Measurements from ENCODE around the gene GTF3C5.
"Not testable (repeated sequence)": the region's sequence is repeated elsewhere in the genome, so short reads cannot be mapped to it uniquely, and the experiment has no call there.

Gene GTF3C5

GRCh38 chr9:133055788-133056420 lies 25.1 kb downstream of the GTF3C5 start:
- no peak for DNase-seq (ENCODE audit: low read depth)

GRCh38 chr9:133056533-133056932 lies 25.7 kb downstream of the GTF3C5 start:
- no peak for DNase-seq (ENCODE audit: low read depth)

GRCh38 chr9:133057006-133057405 lies 26.2 kb downstream of the GTF3C5 start:
- DNase-seq (ENCODE audit: low read depth) = no peak

GRCh38 chr9:133057553-133057952 lies 26.8 kb downstream of the GTF3C5 start:
- DNase-seq (ENCODE audit: low read depth) = no peak

GRCh38 chr9:133058071-133058470 lies 27.3 kb downstream of the GTF3C5 start:
- no peak for DNase-seq (ENCODE audit: low read depth)

GRCh38 chr9:133058550-133059320 lies 27.9 kb downstream of the GTF3C5 start:
- no peak for DNase-seq (ENCODE audit: low read depth)

GRCh38 chr9:133059623-133060022 lies 28.8 kb downstream of the GTF3C5 start:
- DNase-seq (ENCODE audit: low read depth) = no peak

- DNase-seq (ENCODE audit: low read depth) = no peak
These were observed 29.6 kb downstream of the GTF3C5 start for GRCh38 chr9:133060417-133060841.

- not testable (repeated sequence) for DNase-seq (ENCODE audit: low read depth)
These were observed 30.4 kb downstream of the GTF3C5 start for GRCh38 chr9:133061019-133061763.

- not testable (repeated sequence) for DNase-seq (ENCODE audit: low read depth)
These were observed 31.0 kb downstream of the GTF3C5 start, which contains the start of gene CEL for GRCh38 chr9:133061764-133062145. Gene CEL (plus strand): TSS chr9:133061981. CDS start chr9:133062003, 22 bp downstream.

- not testable (repeated sequence) for DNase-seq (ENCODE audit: low read depth)
These were observed 31.8 kb downstream of the GTF3C5 start for GRCh38 chr9:133062569-133062968.

- DNase-seq (ENCODE audit: low read depth) = no peak
These were observed 32.3 kb downstream of the GTF3C5 start for GRCh38 chr9:133063159-133063499.

GRCh38 chr9:133063500-133064231 lies 32.9 kb downstream of the GTF3C5 start:
- no peak for DNase-seq (ENCODE audit: low read depth)

- no peak for DNase-seq (ENCODE audit: low read depth)
These were observed 33.7 kb downstream of the GTF3C5 start for GRCh38 chr9:133064241-133065069.

- no peak for DNase-seq (ENCODE audit: low read depth)
These were observed 34.2 kb downstream of the GTF3C5 start for GRCh38 chr9:133065070-133065388.

- no peak for DNase-seq (ENCODE audit: low read depth)
These were observed 35.6 kb downstream of the GTF3C5 start for GRCh38 chr9:133066181-133066983.

GRCh38 chr9:133067006-133067405 lies 36.2 kb downstream of the GTF3C5 start:
- DNase-seq (ENCODE audit: low read depth) = no peak

GRCh38 chr9:133067813-133068212 lies 37.0 kb downstream of the GTF3C5 start:
- DNase-seq (ENCODE audit: low read depth) = no peak

GRCh38 chr9:133068431-133068830 lies 37.6 kb downstream of the GTF3C5 start:
- DNase-seq (ENCODE audit: low read depth) = not testable (repeated sequence)

- not testable (repeated sequence) for DNase-seq (ENCODE audit: low read depth)
These were observed 39.7 kb downstream of the GTF3C5 start for GRCh38 chr9:133070500-133070961.

All from stimulated activated CD8-positive, alpha-beta memory T cell treated with anti-CD3 and anti-CD28 coated beads, Interleukin-4, amount 100 ng/mL, for 24 hours (primary cell).